CD4-positive, alpha-beta T cell (primary cell): ENCODE measurements around the gene PPP1R36. TPM values are rescaled to one million over a fixed set of nuclear protein-coding genes. Genes with fewer than 3 reads are reported as not detected.

Experiments
- ATAC-seq: fragments of 200-7000 bp; cut with Tn5 transposase; one replicate; pipeline ENCODE4 v1.10.0; 2022; ENCODE audit warnings: mild to moderate bottlenecking; ENCODE audit not compliant: poor library complexity
- CTCF ChIA-PET: fragments of 350-600 bp; sonication (Branson Sonifier 250); formaldehyde crosslinking; loops from one replicate; lab custom pipeline; 2021; ENCODE audit warnings: antibody characterized with exemption, inconsistent platforms; lab: Charles Lee
- POLR2A ChIA-PET: fragments of 350-600 bp; sonication (Branson Sonifier 250); formaldehyde crosslinking; loops from one replicate; lab custom pipeline; 2021; ENCODE audit warnings: antibody characterized with exemption, inconsistent platforms; lab: Charles Lee
- DNase-seq, 14 experiments: peaks; one replicate each; pipeline ENCODE4 v3.0.0-alpha.2; 2013 to 2020; ENCODE audit warnings: mixed read lengths in 2 of 14
- H3K27ac ChIP-seq, 2 donors: one replicate each; pipeline versions ENCODE4 v1.5.1 to v1.7.0; 2013; ENCODE audit warnings: low read length in 2 of 2, low read depth in 1 of 2, mild to moderate bottlenecking in 1 of 2
- H3K27me3 ChIP-seq, 2 experiments: 1 replicate in 1 of 2; 2 replicates in 1 of 2; pipeline versions ENCODE4 v1.6.1 to v1.7.0; 2013; ENCODE audit warnings: low read length in 2 of 2, control low read depth in 1 of 2, mild to moderate bottlenecking in 1 of 2, moderate library complexity in 1 of 2; ENCODE audit not compliant: insufficient read depth in 2 of 2, control insufficient read depth in 1 of 2
- H3K36me3 ChIP-seq: one replicate; pipeline ENCODE4 v1.6.1; 2013; ENCODE audit warnings: low read length, control low read depth; ENCODE audit not compliant: insufficient read depth
- H3K4me1 ChIP-seq: one replicate; pipeline ENCODE4 v1.6.1; 2013; ENCODE audit warnings: low read length, control low read depth; ENCODE audit not compliant: insufficient read depth
- H3K4me3 ChIP-seq: one replicate; pipeline ENCODE4 v1.5.1; 2013; ENCODE audit warnings: mild to moderate bottlenecking, low read length, moderate library complexity
- H3K9me3 ChIP-seq, 2 experiments: 1 replicate in 1 of 2; 2 replicates in 1 of 2; pipeline versions ENCODE4 v1.6.1 to v1.7.0; 2013; ENCODE audit warnings: low read length in 2 of 2, mild to moderate bottlenecking in 2 of 2, control low read depth in 1 of 2, moderate library complexity in 1 of 2; ENCODE audit not compliant: control insufficient read depth in 1 of 2, insufficient read depth in 1 of 2
- H3K27ac Mint-ChIP-seq: one replicate; pipeline ENCODE4 v1.8.0; 2020; ENCODE audit warnings: mixed read lengths
- H3K27me3 Mint-ChIP-seq: one replicate; pipeline ENCODE4 v1.8.0; 2021; ENCODE audit warnings: mixed read lengths
- H3K36me3 Mint-ChIP-seq: one replicate; pipeline ENCODE4 v1.8.0; 2021; ENCODE audit warnings: low read depth, mixed read lengths
- H3K4me1 Mint-ChIP-seq: one replicate; pipeline ENCODE4 v1.8.0; 2021; ENCODE audit warnings: low read depth, mixed read lengths
- H3K4me3 Mint-ChIP-seq: one replicate; pipeline ENCODE4 v1.8.0; 2020; ENCODE audit warnings: mild to moderate bottlenecking, mixed read lengths
- H3K9me3 Mint-ChIP-seq: one replicate; pipeline ENCODE4 v1.8.0; 2020; ENCODE audit warnings: mixed read lengths
- CTCF ChIP-seq: fragments of 200-600 bp; IDR thresholded peaks from one replicate; pipeline ENCODE4 v1.8.0; 2022; ENCODE audit warnings: antibody characterized with exemption, mild to moderate bottlenecking
- intact Hi-C, 2 experiments: fragments of 100-400 bp; cut with DNase I in 1 of 2; cut with micrococcal nuclease in 1 of 2; formaldehyde crosslinking; loops; one replicate each; pipeline versions ENCODE4 v1.15.1 to v1.9.0; 2023 to 2025; cut with DNase I, micrococcal nuclease
- total RNA-seq, 174 experiments: library from RNA in 2 of 174; stranded (reverse) in 2 of 174; gene quantifications; one replicate each; pipeline ENCODE4 v1.2.3 and lab custom pipeline; 2021 to 2026

PPP1R36 gene
- total RNA-seq, 2 experiments from 2014 or later = not detected

GRCh38 chr14:64544607-64545312 is 5.0 kb upstream of the PPP1R36 start:
- no peak overlapping the region for H3K27ac Mint-ChIP-seq
- peaks cover 11% of the 10 kb centered on the region for H3K27me3 Mint-ChIP-seq
- CTCF ChIA-PET = interaction anchor here (0.6 kb wide), 2 partner anchors 9 to 53 kb away, joined by 3 read pairs; no protein-coding TSS in a partner anchor

GRCh38 chr14:64549016-64549415 is 745 bp upstream of the PPP1R36 start:
- TF ChIP-seq CTCF = no peak
- H3K9me3 ChIP-seq = no peaks in the 10 kb centered on the region
- Mint-ChIP-seq H3K36me3 (no peaks in the 10 kb centered on the region), H3K4me1 (peaks cover 19% of the 10 kb centered on the region), H3K9me3 (no peaks in the 10 kb centered on the region), H3K27ac (no peak overlapping the region), H3K27me3 (peaks cover 5% of the 10 kb centered on the region), H3K4me3 (peak overlapping the region; percentile 38)
- peaks cover 0 to 3% of the 10 kb centered on the region in 2 experiments for H3K27me3 ChIP-seq
- intact Hi-C loops = loop anchor here in 1 of 2 experiments (10.0 kb wide), 2 partner anchors 366 to 1004 kb away; partner anchors contain the start of genes CHURC1 and PPP2R5E
- no peak overlapping the region for H3K4me3 ChIP-seq
- DNase-seq = no peak
- no peak overlapping the region for H3K27ac ChIP-seq
- H3K36me3 ChIP-seq = no peaks in the 10 kb centered on the region
- no peak for ATAC-seq
- ChIA-PET CTCF (interaction anchor here (0.7 kb wide), 1 partner anchor 8 kb away, joined by 4 read pairs; the partner anchor contains the start of gene HSPA2), POLR2A (interaction anchor here (1.2 kb wide), 1 partner anchor 8 kb away, joined by 3 read pairs; the partner anchor contains the start of gene HSPA2)
- H3K4me1 ChIP-seq = peaks cover 12% of the 10 kb centered on the region

More at GRCh38 chr14:64544607-64545312, 5.0 kb upstream of the PPP1R36 start:
- Histone ChIP-seq H3K4me1 (peaks cover 33% of the 10 kb centered on the region), H3K9me3 (peaks cover 0 to 24% of the 10 kb centered on the region in 2 experiments), H3K4me3 (no peak overlapping the region), H3K27me3 (peaks cover 0 to 3% of the 10 kb centered on the region in 2 experiments), H3K36me3 (no peaks in the 10 kb centered on the region), H3K27ac (no peak overlapping the region)
- intact Hi-C loops = loop anchor here in 1 of 2 experiments (10.0 kb wide), 2 partner anchors 370 to 1000 kb away; partner anchors contain the start of genes CHURC1 and PPP2R5E
- ATAC-seq (no peak), DNase-seq (no peak)
- no peak for TF ChIP-seq CTCF
- H3K36me3 Mint-ChIP-seq = peaks cover 6% of the 10 kb centered on the region
- no peaks in the 10 kb centered on the region for H3K9me3 Mint-ChIP-seq
- POLR2A ChIA-PET = interaction anchor here (0.6 to 1.7 kb wide), 2 partner anchors 42 to 770 kb away, joined by 4 to 7 read pairs; no protein-coding TSS in a partner anchor
- H3K4me3 Mint-ChIP-seq = no peak overlapping the region
- peaks cover 47% of the 10 kb centered on the region for H3K4me1 Mint-ChIP-seq

GRCh38 chr14:64550621-64551333 is 1.0 kb downstream of the PPP1R36 start:
- Mint-ChIP-seq H3K9me3 (no peaks in the 10 kb centered on the region), H3K4me1 (peaks cover 19% of the 10 kb centered on the region), H3K27ac (peak overlapping the region; percentile 17), H3K36me3 (no peaks in the 10 kb centered on the region), H3K27me3 (peaks cover 5% of the 10 kb centered on the region), H3K4me3 (peak overlapping the region; percentile 80)
- DNase-seq (no peak), ATAC-seq (no peak)
- ChIA-PET CTCF (interaction anchor here (1.2 to 1.9 kb wide), 2 partner anchors 11 to 40 kb away, joined by 4 to 11 read pairs; partner anchors contain the start of gene HSPA2), POLR2A (interaction anchor here (1.0 kb wide), 1 partner anchor 10 kb away, joined by 3 read pairs; the partner anchor contains the start of gene HSPA2)
- peaks cover 12% of the 10 kb centered on the region for H3K4me1 ChIP-seq
- no peaks in the 10 kb centered on the region for H3K36me3 ChIP-seq
- H3K4me3 ChIP-seq = no peak overlapping the region
- no peak overlapping the region for H3K27ac ChIP-seq
- no peaks in the 10 kb centered on the region for H3K9me3 ChIP-seq
- TF ChIP-seq CTCF = no peak
- intact Hi-C loops = no loop called here
- H3K27me3 ChIP-seq = peaks cover 0 to 3% of the 10 kb centered on the region in 2 experiments
